HCT116 (cell line): ENCODE results near the gene SMAD2. TPM values are rescaled to one million over a fixed set of nuclear protein-coding genes. Genes with fewer than 3 reads are reported as not detected.

ENCODE experiments used
- ATAC-seq: fragments of 200-7000 bp; cut with Tn5 transposase; 2 replicates; pipeline ENCODE4 v1.9.1; 2020; ENCODE audit warnings: mild to moderate bottlenecking, moderate library complexity
- BruUV-seq: library from RNA; stranded (reverse); fragments of 400-500 nt; replicated peaks from 2 replicates; lab custom pipeline; 2021; lab: Mats Ljungman, UMichigan
- CTCF ChIA-PET: fragments of 300-600 bp; sonication (Branson Sonifier 250); formaldehyde crosslinking; loops from one replicate; lab custom pipeline; 2021; ENCODE audit warnings: antibody characterized with exemption; lab: Charles Lee
- POLR2A ChIA-PET: fragments of 300-600, 350-600 bp; sonication (Branson Sonifier 250); formaldehyde crosslinking; loops from one replicate; lab custom pipeline; 2021; ENCODE audit warnings: antibody characterized with exemption; lab: Charles Lee
- RAD21 ChIA-PET, 2 experiments: fragments of 300-600 bp; sonication (Branson Sonifier 250); formaldehyde crosslinking; loops; one replicate each; lab custom pipeline; 2023; ENCODE audit warnings: low total read pairs in 2 of 2; ENCODE audit not compliant: uncharacterized antibody in 2 of 2, unreplicated experiment in 2 of 2, low non-redundant PET in 1 of 2; lab: Charles Lee
- DNase-seq: peaks from one replicate; pipeline ENCODE4 v3.0.0-alpha.2; 2010; ENCODE audit warnings: low read depth, low spot score
- H2AFZ ChIP-seq: fragments of 200-600 bp; shearing (Covaris generic), sonication (generic); 2 replicates; pipeline ENCODE4 v1.6.1; 2017; ENCODE audit warnings: low read depth, mixed run types, mixed read lengths, antibody characterized with exemption, low read length; ENCODE audit not compliant: poor library complexity, severe bottlenecking
- H3K27ac ChIP-seq: 2 replicates; pipeline ENCODE4 v1.5.1; 2012; ENCODE audit warnings: low read depth, low read length
- H3K27me3 ChIP-seq: fragments of 200-600 bp; sonication (generic); 2 replicates; pipeline ENCODE4 v1.6.1; 2016; ENCODE audit warnings: mixed run types, low read length, mixed read lengths; ENCODE audit not compliant: insufficient read depth
- H3K36me3 ChIP-seq, 2 experiments: fragments of 200-500 bp in 1 of 2; fragments of 200-600 bp in 1 of 2; sonication (Bioruptor generic) in 1 of 2; sonication (generic) in 1 of 2; 2 replicates each; pipeline versions ENCODE4 v1.5.1 to v1.6.1; 2014 to 2016; ENCODE audit warnings: low read length in 2 of 2, inconsistent platforms in 1 of 2, mixed read lengths in 1 of 2, mixed run types in 1 of 2; ENCODE audit not compliant: insufficient read depth in 2 of 2, control insufficient read depth in 1 of 2
- H3K4me1 ChIP-seq, 2 experiments: fragments of 200-600 bp in 1 of 2; sonication (generic) in 1 of 2; 2 replicates each; pipeline versions ENCODE4 v1.5.1 to v1.6.1; 2012 to 2017; ENCODE audit warnings: low read length in 2 of 2, inconsistent platforms in 1 of 2, mild to moderate bottlenecking in 1 of 2, mixed read lengths in 1 of 2, mixed run types in 1 of 2, moderate library complexity in 1 of 2; ENCODE audit not compliant: insufficient read depth in 2 of 2, control insufficient read depth in 1 of 2
- H3K4me2 ChIP-seq: fragments of 200-600 bp; sonication (generic); 2 replicates; pipeline ENCODE4 v1.6.1; 2017; ENCODE audit warnings: mixed run types, low read length, mixed read lengths
- H3K4me3 ChIP-seq, 2 experiments: fragments of 200-600 bp in 1 of 2; sonication (generic) in 1 of 2; replicated peaks in 1 of 2; 2 replicates each; pipeline ENCODE4 v1.5.1; 2011 to 2016; ENCODE audit warnings: low read length in 2 of 2, control low read depth in 1 of 2, low read depth in 1 of 2, mild to moderate bottlenecking in 1 of 2, mixed read lengths in 1 of 2, mixed run types in 1 of 2
- H3K79me2 ChIP-seq: fragments of 200-600 bp; sonication (generic); 2 replicates; pipeline ENCODE4 v1.6.1; 2017; ENCODE audit warnings: mild to moderate bottlenecking, mixed run types, low read length, moderate library complexity, mixed read lengths; ENCODE audit not compliant: insufficient read depth
- H3K9ac ChIP-seq: fragments of 200-600 bp; sonication (generic); 2 replicates; pipeline ENCODE4 v1.6.1; 2016; ENCODE audit warnings: low read length, mixed read lengths
- H3K9me2 ChIP-seq: fragments of 200-600 bp; sonication (generic), shearing (Covaris generic); 2 replicates; pipeline ENCODE4 v1.6.1; 2017; ENCODE audit warnings: mixed run types, mild to moderate bottlenecking, moderate library complexity; ENCODE audit not compliant: insufficient read depth
- H3K9me3 ChIP-seq, 2 experiments: fragments of 200-500 bp in 1 of 2; fragments of 200-600 bp in 1 of 2; sonication (Bioruptor generic) in 1 of 2; sonication (generic) in 1 of 2; 2 replicates each; pipeline ENCODE4 v1.6.1; 2014 to 2017; ENCODE audit warnings: low read length in 2 of 2, mixed read lengths in 2 of 2, inconsistent platforms in 1 of 2, low read depth in 1 of 2, mild to moderate bottlenecking in 1 of 2, mixed run types in 1 of 2, moderate library complexity in 1 of 2; ENCODE audit not compliant: control insufficient read depth in 1 of 2, insufficient read depth in 1 of 2
- H4K20me1 ChIP-seq: fragments of 200-600 bp; sonication (generic), shearing (Covaris generic); 2 replicates; pipeline ENCODE4 v1.6.1; 2017; ENCODE audit warnings: mixed run types, mild to moderate bottlenecking, moderate library complexity; ENCODE audit not compliant: insufficient read depth
- CBX3 ChIP-seq: IDR thresholded peaks from 2 replicates; pipeline ENCODE4 v1.6.1; 2012; ENCODE audit warnings: low read depth
- CEBPB ChIP-seq: IDR thresholded peaks from 2 replicates; pipeline ENCODE4 v1.6.1; 2012; ENCODE audit warnings: low read depth
- EZH2 ChIP-seq: fragments of 200-600 bp; sonication (generic); IDR thresholded peaks from 2 replicates; pipeline ENCODE4 v1.6.1; 2017; ENCODE audit warnings: antibody characterized with exemption, mixed run types
- EZH2phosphoT487 ChIP-seq: fragments of 200-600 bp; IDR thresholded peaks from 2 replicates; pipeline ENCODE4 v1.6.1; 2018; ENCODE audit warnings: antibody characterized with exemption, borderline replicate concordance
- JUND ChIP-seq: IDR thresholded peaks from 2 replicates; pipeline ENCODE4 v1.6.1; 2012
- MAX ChIP-seq: IDR thresholded peaks from 2 replicates; pipeline ENCODE4 v1.6.1; 2012
- POLR2A ChIP-seq: IDR thresholded peaks from 2 replicates; pipeline ENCODE4 v1.7.0; 2011; ENCODE audit warnings: borderline replicate concordance; ENCODE audit not compliant: insufficient read depth, insufficient read length; ENCODE audit errors: extremely low read depth
- RAD21 ChIP-seq: IDR thresholded peaks from 2 replicates; pipeline ENCODE4 v1.6.1; 2012; ENCODE audit warnings: low read depth, mild to moderate bottlenecking
- REST ChIP-seq: IDR thresholded peaks from 2 replicates; pipeline ENCODE4 v1.6.1; 2012; ENCODE audit warnings: low read depth
- SP1 ChIP-seq: IDR thresholded peaks from 2 replicates; pipeline ENCODE4 v1.6.1; 2012; ENCODE audit warnings: low read depth
- SRF ChIP-seq: IDR thresholded peaks from 2 replicates; pipeline ENCODE4 v1.6.1; 2012; ENCODE audit warnings: low read depth
- YY1 ChIP-seq: IDR thresholded peaks from 2 replicates; pipeline ENCODE4 v1.6.1; 2011; ENCODE audit warnings: low read length, low read depth, moderate library complexity, mild to moderate bottlenecking; ENCODE audit not compliant: insufficient replicate concordance; ENCODE audit errors: extremely low read depth
- ZBTB33 ChIP-seq: IDR thresholded peaks from 2 replicates; pipeline ENCODE4 v1.6.1; 2011; ENCODE audit warnings: mild to moderate bottlenecking, low read length, moderate library complexity; ENCODE audit not compliant: insufficient replicate concordance; ENCODE audit errors: extremely low read depth
- ZFX ChIP-seq: fragments of 450-650 bp; IDR thresholded peaks from 2 replicates; pipeline ENCODE4 v1.6.1; 2017
- intact Hi-C: fragments of 100-400 bp; cut with micrococcal nuclease; formaldehyde crosslinking; loops from 2 replicates; pipeline ENCODE4 v1.10.0; 2022
- total RNA-seq: library from RNA; stranded (reverse); gene quantifications from one replicate; pipeline ENCODE4 v1.2.1, GENCODE V29; 2021; ENCODE audit not compliant: unreplicated experiment

The SMAD2 gene
- total RNA-seq, 1 experiment from 2014 or later: 130 TPM

- TF ChIP-seq ZFX: no peak
- TF ChIP-seq POLR2A: no peak
These were observed 1.7 kb upstream of the SMAD2 start (continued) for GRCh38 chr18:47932190-47932589.

- no peak for ATAC-seq
- Histone ChIP-seq H3K27ac (peak overlapping the region; percentile 97; the same call in 1 of the 2 replicates), H3K9me2 (0 out of 2 replicates have a peak, but pooled peaks cover 1% of the 10 kb centered on the region), H3K36me3 (no peaks in the 10 kb centered on the region), H3K4me3 (peak overlapping the region in 1 of 2 experiments; percentile 48; a peak in 1 of 4 replicates), H3K9ac (no peak overlapping the region), H2AFZ (no peak overlapping the region), H3K4me2 (peak overlapping the region; percentile 65), H3K79me2 (peaks cover 35% of the 10 kb centered on the region), H3K4me1 (peaks cover 7 to 25% of the 10 kb centered on the region in 2 experiments), H4K20me1 (no peaks in the 10 kb centered on the region), H3K9me3 (no peaks in the 10 kb centered on the region), H3K27me3 (no peaks in the 10 kb centered on the region)
- intact Hi-C loops: loop anchor here (2.0 kb wide), 1 partner anchor 71 kb away; no protein-coding TSS in a partner anchor
- TSS peak; percentile 81 for BruUV-seq
- ChIA-PET RAD21 (no interaction called here), POLR2A (no interaction called here), CTCF (no interaction called here)
- DNase-seq: no peak
- TF ChIP-seq ZFX (no peak), ZBTB33 (no peak), YY1 (no peak), CEBPB (no peak), POLR2A (no peak), MAX (no peak), SRF (no peak), REST (no peak), SP1 (no peak), EZH2phosphoT487 (no peak), CBX3 (no peak), RAD21 (no peak), EZH2 (no peak), JUND (no peak)
These were observed 1.3 kb upstream of the SMAD2 start for GRCh38 chr18:47931718-47932103.
